SU-DHL-6 (cell line): ENCODE results near the gene INO80E.

ENCODE experiments used
- EZH2phosphoT487 ChIP-seq: fragments of 200-600 bp; sonication (generic), shearing (Covaris generic); conservative IDR thresholded peaks from 2 replicates; pipeline ENCODE4 v1.6.1; 2018; ENCODE audit warnings: mild to moderate bottlenecking, antibody characterized with exemption, low read length, moderate library complexity, mixed read lengths
- TF ChIP-seq, protein P1 (sequence below): fragments of 200-600 bp; sonication (generic); IDR thresholded peaks from one replicate; pipeline ENCODE4 v1.5.1; 2017; ENCODE audit warnings: antibody characterized with exemption, mild to moderate bottlenecking, low read length, moderate library complexity; ENCODE audit not compliant: insufficient read depth, poor library complexity, severe bottlenecking

GRCh38 chr16:30024451-30024850 lies 28.4 kb downstream of the INO80E start:
- TF ChIP-seq, protein P1, sequence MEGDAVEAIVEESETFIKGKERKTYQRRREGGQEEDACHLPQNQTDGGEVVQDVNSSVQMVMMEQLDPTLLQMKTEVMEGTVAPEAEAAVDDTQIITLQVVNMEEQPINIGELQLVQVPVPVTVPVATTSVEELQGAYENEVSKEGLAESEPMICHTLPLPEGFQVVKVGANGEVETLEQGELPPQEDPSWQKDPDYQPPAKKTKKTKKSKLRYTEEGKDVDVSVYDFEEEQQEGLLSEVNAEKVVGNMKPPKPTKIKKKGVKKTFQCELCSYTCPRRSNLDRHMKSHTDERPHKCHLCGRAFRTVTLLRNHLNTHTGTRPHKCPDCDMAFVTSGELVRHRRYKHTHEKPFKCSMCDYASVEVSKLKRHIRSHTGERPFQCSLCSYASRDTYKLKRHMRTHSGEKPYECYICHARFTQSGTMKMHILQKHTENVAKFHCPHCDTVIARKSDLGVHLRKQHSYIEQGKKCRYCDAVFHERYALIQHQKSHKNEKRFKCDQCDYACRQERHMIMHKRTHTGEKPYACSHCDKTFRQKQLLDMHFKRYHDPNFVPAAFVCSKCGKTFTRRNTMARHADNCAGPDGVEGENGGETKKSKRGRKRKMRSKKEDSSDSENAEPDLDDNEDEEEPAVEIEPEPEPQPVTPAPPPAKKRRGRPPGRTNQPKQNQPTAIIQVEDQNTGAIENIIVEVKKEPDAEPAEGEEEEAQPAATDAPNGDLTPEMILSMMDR: no peak
- no peak for TF ChIP-seq EZH2phosphoT487
